GM12878 (cell line): Measurements from ENCODE around the gene BNIP5. TPM values are rescaled to one million over a fixed set of nuclear protein-coding genes. Genes with fewer than 3 reads are reported as not detected.

Experiments
- ATF2 ChIP-seq: IDR thresholded peaks from 2 replicates; pipeline ENCODE4 v1.6.1; 2012; ENCODE audit warnings: low read length, inconsistent platforms
- ATF3 ChIP-seq: IDR thresholded peaks from 2 replicates; pipeline ENCODE4 v1.6.1; 2011; ENCODE audit warnings: low read depth, mild to moderate bottlenecking, low read length, moderate library complexity, borderline replicate concordance; ENCODE audit errors: extremely low read depth
- CBX3 ChIP-seq: fragments of 200-600 bp; sonication (generic); IDR thresholded peaks from 2 replicates; pipeline ENCODE4 v1.6.1; 2016; ENCODE audit warnings: low read depth, borderline replicate concordance
- CHD2 ChIP-seq: IDR thresholded peaks from 2 replicates; pipeline ENCODE4 v1.6.1; 2011; ENCODE audit warnings: low read depth, low read length, improper control_type of control experiment, borderline replicate concordance
- NR2C1 ChIP-seq: fragments of 450-650 bp; IDR thresholded peaks from 2 replicates; pipeline ENCODE4 v1.6.1; 2017; ENCODE audit warnings: antibody characterized with exemption, mild to moderate bottlenecking, moderate library complexity
- NRF1 ChIP-seq: conservative IDR thresholded peaks from 2 replicates; pipeline ENCODE4 v1.6.1; 2011; ENCODE audit warnings: mild to moderate bottlenecking, low read depth, low read length, improper control_type of control experiment
- PML ChIP-seq: IDR thresholded peaks from 2 replicates; pipeline ENCODE4 v1.6.1; 2012; ENCODE audit warnings: low read length, inconsistent platforms
- RCOR1 ChIP-seq: conservative IDR thresholded peaks from 2 replicates; pipeline ENCODE4 v1.6.1; 2012; ENCODE audit warnings: low read depth, low read length, improper control_type of control experiment
- SUZ12 ChIP-seq: fragments of 200-600 bp; sonication (generic); IDR thresholded peaks from one replicate; pipeline ENCODE4 v1.6.1; 2018; ENCODE audit warnings: antibody characterized with exemption, mild to moderate bottlenecking; ENCODE audit not compliant: unreplicated experiment
- polyA plus RNA-seq, 11 experiments: library from polyadenylated mRNA; depleted of rRNA in 4 of 11; unstranded in 6 of 11; stranded (reverse) in 5 of 11; fragments of >200 nt; fragmentation: Nextera tagmentation in 4 of 11; fragmentation: Illumina TruSeq in 1 of 11; extraction: Ambion mirVana in 4 of 11; extraction: Trizol in 1 of 11; gene quantifications; 1 replicate in 1 of 11; 2 replicates in 10 of 11; pipeline versions ENCODE4 v1.2.1 to v1.2.3, GENCODE V29; 2011 to 2016; ENCODE audit warnings: inconsistent platforms in 2 of 11, missing spikeins in 2 of 11, low read depth in 1 of 11
- total RNA-seq, 4 experiments: library from RNA; depleted of rRNA in 3 of 4; stranded (reverse); fragments of >200 nt in 3 of 4; fragmentation: Illumina TruSeq in 1 of 4; extraction: Trizol in 1 of 4; gene quantifications; 2 replicates each; pipeline versions ENCODE4 v1.2.1 to v1.2.3, GENCODE V29; 2013 to 2021

BNIP5 gene
- total and polyA plus RNA-seq, 10 of the 15 experiments (the other 5 are each of a cell fraction or from before 2014, with no cell fraction given), result 0.02 to 0.68 (median 0.05) TPM; not detected in 2

- TF ChIP-seq ATF3 (no peak), NRF1 (no peak), SUZ12 (no peak), ATF2 (no peak), CHD2 (no peak), CBX3 (no peak), PML (no peak), RCOR1 (no peak), NR2C1 (no peak)
Measured at GRCh38 chr6:36333931-36334725, 2.6 kb downstream of the BNIP5 start (continued).
